Thyroid gland (tissue), 4 donors: ENCODE results near the gene RGS9.

Experiments
- CTCF ChIP-seq, 6 experiments: fragments of 200-600 bp in 3 of 6; fragments of 450-650 bp in 3 of 6; sonication (generic) in 3 of 6; IDR thresholded peaks; one replicate each; pipeline ENCODE4 v1.5.1; 2016 to 2019; ENCODE audit warnings: antibody characterized with exemption in 6 of 6, mild to moderate bottlenecking in 2 of 6, inconsistent platforms in 1 of 6, moderate library complexity in 1 of 6
- POLR2A ChIP-seq, 2 donors: fragments of 450-650 bp; IDR thresholded peaks; one replicate each; pipeline ENCODE4 v1.6.1; 2017; ENCODE audit warnings: antibody characterized with exemption in 2 of 2, mild to moderate bottlenecking in 2 of 2, moderate library complexity in 1 of 2

GRCh38 chr17:65102235-65102634, 34.9 kb upstream of the RGS9 start:
- TF ChIP-seq POLR2A (IDR thresholded peaks at IDR 0.05) (no peak), CTCF (IDR thresholded peaks at IDR 0.05) (no peak)
